ENCODE results near the gene TEKT3.

TEKT3 gene

GRCh38 chr17:15311996-15312395, 29.4 kb downstream of the TEKT3 start:
- Histone ChIP-seq H3K27ac (ENCODE audit: low read length) (no peak overlapping the region), H3K27me3 (ENCODE audit: control insufficient read depth, insufficient read depth, low read length) (no peaks in the 10 kb centered on the region), H3K4me1 (ENCODE audit: control insufficient read depth, low read depth, low read length) (no peaks in the 10 kb centered on the region), H3K9me3 (ENCODE audit: control insufficient read depth, low read depth, low read length) (no peaks in the 10 kb centered on the region), H3K36me3 (ENCODE audit: control insufficient read depth, low read depth, low read length) (no peaks in the 10 kb centered on the region), H3K9ac (ENCODE audit: low read length) (no peak overlapping the region), H3K4me3 (ENCODE audit: low read length) (no peak overlapping the region)

- Histone ChIP-seq H3K27ac (ENCODE audit: low read length) (no peak overlapping the region), H3K36me3 (ENCODE audit: control insufficient read depth, low read depth, low read length) (no peaks in the 10 kb centered on the region), H3K9me3 (ENCODE audit: control insufficient read depth, low read depth, low read length) (no peaks in the 10 kb centered on the region), H3K9ac (ENCODE audit: low read length) (no peak overlapping the region), H3K4me3 (ENCODE audit: low read length) (no peak overlapping the region), H3K4me1 (ENCODE audit: control insufficient read depth, low read depth, low read length) (no peaks in the 10 kb centered on the region), H3K27me3 (ENCODE audit: control insufficient read depth, insufficient read depth, low read length) (no peaks in the 10 kb centered on the region)
Measured at GRCh38 chr17:15309793-15310192, 31.6 kb downstream of the TEKT3 start.

- no peaks in the 10 kb centered on the region for H3K9me3 ChIP-seq (ENCODE audit: control insufficient read depth, low read depth, low read length)
- no peak overlapping the region for H3K27ac ChIP-seq (ENCODE audit: low read length)
- H3K9ac ChIP-seq (ENCODE audit: low read length), result no peak overlapping the region
- no peak overlapping the region for H3K4me3 ChIP-seq (ENCODE audit: low read length)
- no peaks in the 10 kb centered on the region for H3K36me3 ChIP-seq (ENCODE audit: control insufficient read depth, low read depth, low read length)
- no peaks in the 10 kb centered on the region for H3K27me3 ChIP-seq (ENCODE audit: control insufficient read depth, insufficient read depth, low read length)
- H3K4me1 ChIP-seq (ENCODE audit: control insufficient read depth, low read depth, low read length), result no peaks in the 10 kb centered on the region
Measured at GRCh38 chr17:15309236-15309635, 32.2 kb downstream of the TEKT3 start.

- H3K36me3 ChIP-seq (ENCODE audit: control insufficient read depth, low read depth, low read length), result no peaks in the 10 kb centered on the region
- H3K27me3 ChIP-seq (ENCODE audit: control insufficient read depth, insufficient read depth, low read length), result no peaks in the 10 kb centered on the region
- no peaks in the 10 kb centered on the region for H3K4me1 ChIP-seq (ENCODE audit: control insufficient read depth, low read depth, low read length)
- no peaks in the 10 kb centered on the region for H3K9me3 ChIP-seq (ENCODE audit: control insufficient read depth, low read depth, low read length)
- no peak overlapping the region for H3K27ac ChIP-seq (ENCODE audit: low read length)
- no peak overlapping the region for H3K4me3 ChIP-seq (ENCODE audit: low read length)
- no peak overlapping the region for H3K9ac ChIP-seq (ENCODE audit: low read length)
Measured at GRCh38 chr17:15308758-15309157, 32.6 kb downstream of the TEKT3 start.

GRCh38 chr17:15307710-15308111, 33.7 kb downstream of the TEKT3 start:
- no peaks in the 10 kb centered on the region for H3K27me3 ChIP-seq (ENCODE audit: control insufficient read depth, insufficient read depth, low read length)
- H3K9me3 ChIP-seq (ENCODE audit: control insufficient read depth, low read depth, low read length), result no peaks in the 10 kb centered on the region
- H3K4me3 ChIP-seq (ENCODE audit: low read length), result no peak overlapping the region
- H3K36me3 ChIP-seq (ENCODE audit: control insufficient read depth, low read depth, low read length), result no peaks in the 10 kb centered on the region
- H3K9ac ChIP-seq (ENCODE audit: low read length), result no peak overlapping the region
- no peaks in the 10 kb centered on the region for H3K4me1 ChIP-seq (ENCODE audit: control insufficient read depth, low read depth, low read length)
- H3K27ac ChIP-seq (ENCODE audit: low read length), result no peak overlapping the region

GRCh38 chr17:15303851-15304250, 37.5 kb downstream of the TEKT3 start:
- Histone ChIP-seq H3K27ac (ENCODE audit: low read length) (no peak overlapping the region), H3K27me3 (ENCODE audit: control insufficient read depth, insufficient read depth, low read length) (no peaks in the 10 kb centered on the region), H3K4me1 (ENCODE audit: control insufficient read depth, low read depth, low read length) (no peaks in the 10 kb centered on the region), H3K9ac (ENCODE audit: low read length) (no peak overlapping the region), H3K9me3 (ENCODE audit: control insufficient read depth, low read depth, low read length) (no peaks in the 10 kb centered on the region), H3K36me3 (ENCODE audit: control insufficient read depth, low read depth, low read length) (no peaks in the 10 kb centered on the region), H3K4me3 (ENCODE audit: low read length) (no peak overlapping the region)

- H3K4me3 ChIP-seq (ENCODE audit: low read length), result no peak overlapping the region
- no peaks in the 10 kb centered on the region for H3K27me3 ChIP-seq (ENCODE audit: control insufficient read depth, insufficient read depth, low read length)
- no peaks in the 10 kb centered on the region for H3K9me3 ChIP-seq (ENCODE audit: control insufficient read depth, low read depth, low read length)
- H3K36me3 ChIP-seq (ENCODE audit: control insufficient read depth, low read depth, low read length), result no peaks in the 10 kb centered on the region
- no peaks in the 10 kb centered on the region for H3K4me1 ChIP-seq (ENCODE audit: control insufficient read depth, low read depth, low read length)
- no peak overlapping the region for H3K9ac ChIP-seq (ENCODE audit: low read length)
- no peak overlapping the region for H3K27ac ChIP-seq (ENCODE audit: low read length)
Measured at GRCh38 chr17:15303268-15303667, 38.1 kb downstream of the TEKT3 start.

GRCh38 chr17:15301845-15302244, 39.6 kb downstream of the TEKT3 start:
- H3K9me3 ChIP-seq (ENCODE audit: control insufficient read depth, low read depth, low read length), result no peaks in the 10 kb centered on the region
- no peaks in the 10 kb centered on the region for H3K36me3 ChIP-seq (ENCODE audit: control insufficient read depth, low read depth, low read length)
- no peak overlapping the region for H3K27ac ChIP-seq (ENCODE audit: low read length)
- H3K9ac ChIP-seq (ENCODE audit: low read length), result no peak overlapping the region
- no peaks in the 10 kb centered on the region for H3K4me1 ChIP-seq (ENCODE audit: control insufficient read depth, low read depth, low read length)
- no peak overlapping the region for H3K4me3 ChIP-seq (ENCODE audit: low read length)
- no peaks in the 10 kb centered on the region for H3K27me3 ChIP-seq (ENCODE audit: control insufficient read depth, insufficient read depth, low read length)

GRCh38 chr17:15298176-15298575, 43.2 kb downstream of the TEKT3 start:
- Histone ChIP-seq H3K4me1 (ENCODE audit: control insufficient read depth, low read depth, low read length) (no peaks in the 10 kb centered on the region), H3K9me3 (ENCODE audit: control insufficient read depth, low read depth, low read length) (no peaks in the 10 kb centered on the region), H3K9ac (ENCODE audit: low read length) (no peak overlapping the region), H3K4me3 (ENCODE audit: low read length) (no peak overlapping the region), H3K27ac (ENCODE audit: low read length) (no peak overlapping the region), H3K27me3 (ENCODE audit: control insufficient read depth, insufficient read depth, low read length) (no peaks in the 10 kb centered on the region), H3K36me3 (ENCODE audit: control insufficient read depth, low read depth, low read length) (no peaks in the 10 kb centered on the region)

GRCh38 chr17:15293558-15293957, 47.8 kb downstream of the TEKT3 start:
- Histone ChIP-seq H3K4me1 (ENCODE audit: control insufficient read depth, low read depth, low read length) (no peaks in the 10 kb centered on the region), H3K27ac (ENCODE audit: low read length) (no peak overlapping the region)

GRCh38 chr17:15291674-15292361, 49.6 kb downstream of the TEKT3 start:
- H3K4me1 ChIP-seq (ENCODE audit: control insufficient read depth, low read depth, low read length), result no peaks in the 10 kb centered on the region
- no peak overlapping the region for H3K27ac ChIP-seq (ENCODE audit: low read length)
- H3K9ac ChIP-seq (ENCODE audit: low read length), result no peak overlapping the region
- H3K36me3 ChIP-seq (ENCODE audit: control insufficient read depth, low read depth, low read length), result no peaks in the 10 kb centered on the region
- no peaks in the 10 kb centered on the region for H3K9me3 ChIP-seq (ENCODE audit: control insufficient read depth, low read depth, low read length)
- H3K4me3 ChIP-seq (ENCODE audit: low read length), result no peak overlapping the region
- no peaks in the 10 kb centered on the region for H3K27me3 ChIP-seq (ENCODE audit: control insufficient read depth, insufficient read depth, low read length)

More at GRCh38 chr17:15293558-15293957, 47.8 kb downstream of the TEKT3 start:
- Histone ChIP-seq H3K9me3 (ENCODE audit: control insufficient read depth, low read depth, low read length) (no peaks in the 10 kb centered on the region), H3K36me3 (ENCODE audit: control insufficient read depth, low read depth, low read length) (no peaks in the 10 kb centered on the region), H3K9ac (ENCODE audit: low read length) (no peak overlapping the region), H3K27me3 (ENCODE audit: control insufficient read depth, insufficient read depth, low read length) (no peaks in the 10 kb centered on the region), H3K4me3 (ENCODE audit: low read length) (no peak overlapping the region)

- Histone ChIP-seq H3K4me1 (ENCODE audit: control insufficient read depth, low read depth, low read length) (no peaks in the 10 kb centered on the region), H3K4me3 (ENCODE audit: low read length) (no peak overlapping the region), H3K9me3 (ENCODE audit: control insufficient read depth, low read depth, low read length) (no peaks in the 10 kb centered on the region), H3K27ac (ENCODE audit: low read length) (no peak overlapping the region), H3K9ac (ENCODE audit: low read length) (no peak overlapping the region), H3K27me3 (ENCODE audit: control insufficient read depth, insufficient read depth, low read length) (no peaks in the 10 kb centered on the region), H3K36me3 (ENCODE audit: control insufficient read depth, low read depth, low read length) (no peaks in the 10 kb centered on the region)
Measured at GRCh38 chr17:15290605-15291004, 50.8 kb downstream of the TEKT3 start.
